CD14-positive monocyte (primary cell): ENCODE data around the gene KNDC1. TPM values are rescaled to one million over a fixed set of nuclear protein-coding genes. Genes with fewer than 3 reads are reported as not detected.
A peak's percentile ranks its signal among the peaks of the same experiment; 100 is the strongest.

ENCODE experiments used
- DNase-seq, 3 donors: peaks; one replicate each; pipeline ENCODE4 v3.0.0-alpha.2; 2011 to 2022
- H2AFZ ChIP-seq: 2 replicates; pipeline ENCODE4 v1.6.0; 2012; ENCODE audit warnings: mild to moderate bottlenecking, low read depth, low read length, inconsistent platforms; ENCODE audit not compliant: insufficient read depth, poor library complexity, severe bottlenecking
- H3K27ac ChIP-seq, 2 donors: 1 replicate in 1 of 2; 2 replicates in 1 of 2; pipeline ENCODE4 v1.5.1; 2012 to 2013; ENCODE audit warnings: low read length in 2 of 2, control low read depth in 1 of 2, inconsistent platforms in 1 of 2, low read depth in 1 of 2, mild to moderate bottlenecking in 1 of 2
- H3K27me3 ChIP-seq, 2 donors: one replicate each; pipeline versions ENCODE4 v1.6.0 to v1.6.1; 2011 to 2013; ENCODE audit warnings: low read length in 2 of 2; ENCODE audit not compliant: control insufficient read depth in 2 of 2, insufficient read depth in 2 of 2
- H3K36me3 ChIP-seq, 2 donors: replicated peaks in 1 of 2; 1 replicate in 1 of 2; 2 replicates in 1 of 2; pipeline versions ENCODE4 v1.5.1 to v1.6.1; 2012 to 2013; ENCODE audit warnings: low read length in 2 of 2, control low read depth in 1 of 2, inconsistent platforms in 1 of 2, mild to moderate bottlenecking in 1 of 2; ENCODE audit not compliant: insufficient read depth in 2 of 2, control insufficient read depth in 1 of 2
- H3K4me1 ChIP-seq, 2 donors: 1 replicate in 1 of 2; 2 replicates in 1 of 2; pipeline versions ENCODE4 v1.5.1 to v1.6.1; 2012 to 2013; ENCODE audit warnings: low read length in 2 of 2, control low read depth in 1 of 2, inconsistent platforms in 1 of 2, mild to moderate bottlenecking in 1 of 2, moderate library complexity in 1 of 2; ENCODE audit not compliant: insufficient read depth in 2 of 2, control insufficient read depth in 1 of 2
- H3K4me2 ChIP-seq: replicated peaks from 2 replicates; pipeline ENCODE3; 2012; ENCODE audit warnings: low read length, moderate library complexity, mild to moderate bottlenecking; ENCODE audit not compliant: poor library complexity, severe bottlenecking; ENCODE audit errors: extremely low read depth
- H3K4me3 ChIP-seq, 3 experiments: fragments of 200-600 bp in 1 of 3; sonication (generic) in 1 of 3; replicated peaks in 1 of 3; 1 replicate in 2 of 3; 2 replicates in 1 of 3; pipeline ENCODE4 v1.5.1; 2011 to 2013; ENCODE audit warnings: low read length in 3 of 3, mild to moderate bottlenecking in 3 of 3, control low read depth in 2 of 3, low read depth in 2 of 3, inconsistent platforms in 1 of 3, moderate library complexity in 1 of 3
- H3K79me2 ChIP-seq: 2 replicates; pipeline ENCODE4 v1.6.0; 2012; ENCODE audit warnings: mild to moderate bottlenecking, control low read depth, inconsistent platforms, low read length, moderate library complexity; ENCODE audit not compliant: insufficient read depth
- H3K9ac ChIP-seq: 2 replicates; pipeline ENCODE4 v1.6.0; 2017; ENCODE audit warnings: low read length, mild to moderate bottlenecking; ENCODE audit not compliant: insufficient read depth, poor library complexity, severe bottlenecking
- H3K9me3 ChIP-seq, 2 donors: replicated peaks in 1 of 2; 1 replicate in 1 of 2; 2 replicates in 1 of 2; pipeline versions ENCODE4 v1.5.1 to v1.6.1; 2012 to 2013; ENCODE audit warnings: low read length in 2 of 2, control low read depth in 1 of 2; ENCODE audit not compliant: control insufficient read depth in 1 of 2, insufficient read depth in 1 of 2
- H4K20me1 ChIP-seq: 2 replicates; pipeline ENCODE4 v1.6.0; 2012; ENCODE audit warnings: mild to moderate bottlenecking, low read length, control low read depth, moderate library complexity; ENCODE audit not compliant: insufficient read depth
- H3K27ac Mint-ChIP-seq, 7 donors: one replicate each; pipeline ENCODE4 v1.8.0; 2020; ENCODE audit warnings: mild to moderate bottlenecking in 7 of 7, mixed read lengths in 7 of 7, moderate library complexity in 6 of 7, inconsistent platforms in 2 of 7
- H3K27me3 Mint-ChIP-seq, 3 donors: one replicate each; pipeline ENCODE4 v1.8.0; 2021 to 2022; ENCODE audit warnings: low read depth in 3 of 3, mild to moderate bottlenecking in 3 of 3, mixed read lengths in 3 of 3, moderate library complexity in 3 of 3, inconsistent platforms in 1 of 3
- H3K36me3 Mint-ChIP-seq, 2 donors: one replicate each; pipeline ENCODE4 v1.8.0; 2020; ENCODE audit warnings: mixed read lengths in 2 of 2, inconsistent platforms in 1 of 2, mild to moderate bottlenecking in 1 of 2
- H3K4me1 Mint-ChIP-seq: one replicate; pipeline ENCODE4 v1.8.0; 2020; ENCODE audit warnings: mild to moderate bottlenecking, mixed read lengths
- H3K4me3 Mint-ChIP-seq, 2 donors: one replicate each; pipeline ENCODE4 v1.8.0; 2020; ENCODE audit warnings: mild to moderate bottlenecking in 2 of 2, mixed read lengths in 2 of 2, moderate library complexity in 1 of 2
- H3K9me3 Mint-ChIP-seq, 7 donors: one replicate each; pipeline ENCODE4 v1.8.0; 2020 to 2022; ENCODE audit warnings: mixed read lengths in 7 of 7, mild to moderate bottlenecking in 6 of 7, moderate library complexity in 6 of 7, inconsistent platforms in 2 of 7
- CTCF ChIP-seq: fragments of 200-600 bp; IDR thresholded peaks from one replicate; pipeline ENCODE4 v1.8.0; 2022; ENCODE audit warnings: antibody characterized with exemption, mild to moderate bottlenecking
- WGBS: methylation state at CpG from one replicate; pipeline ENCODE4 v1.1.5; 2013; ENCODE audit warnings: missing lambda C conversion rate; ENCODE audit not compliant: insufficient coverage; 5-methylcytosine and 5-hydroxymethylcytosine counted together
- intact Hi-C, 2 donors: fragments of 100-400 bp; cut with micrococcal nuclease; formaldehyde crosslinking; loops; one replicate each; pipeline versions ENCODE4 v1.15.0 to v1.15.1; 2023
- polyA plus RNA-seq, 3 donors: library from polyadenylated mRNA; depleted of rRNA in 1 of 3; unstranded in 2 of 3; stranded (reverse) in 1 of 3; fragments of 300-500 nt in 2 of 3; fragments of >200 nt in 1 of 3; fragmentation: Illumina TruSeq in 2 of 3; gene quantifications; 1 replicate in 2 of 3; 2 replicates in 1 of 3; pipeline ENCODE4 v1.2.3, GENCODE V29; 2012 to 2021

KNDC1 gene
- polyA plus RNA-seq, 3 donors, result 0.22 to 0.80 TPM; not detected in 1

GRCh38 chr10:133262696-133263095 is 102.7 kb downstream of the KNDC1 start:
- peak overlapping the region; percentile 31 to 74 for H3K27ac ChIP-seq

GRCh38 chr10:133263674-133264073 is 103.7 kb downstream of the KNDC1 start:
- Histone ChIP-seq H3K9ac (no peak overlapping the region), H3K4me3 (peak overlapping the region in 1 of 3 experiments; percentile 48), H3K4me1 (peaks cover 65 to 73% of the 10 kb centered on the region in 2 donors), H3K27ac (peak overlapping the region; percentile 69 to 74), H3K36me3 (peaks cover 32 to 47% of the 10 kb centered on the region in 2 donors), H4K20me1 (peaks cover 21% of the 10 kb centered on the region), H3K9me3 (no peaks in the 10 kb centered on the region), H3K79me2 (no peaks in the 10 kb centered on the region), H3K27me3 (no peaks in the 10 kb centered on the region), H2AFZ (no peak overlapping the region), H3K4me2 (no peak overlapping the region)
- TF ChIP-seq CTCF, result no peak
- WGBS, result 94% methylated on average over 9 of the region's 10 CpGs
- Mint-ChIP-seq H3K27ac (peak overlapping the region; percentile 80 to 94 (median 90)), H3K4me1 (peaks cover 64% of the 10 kb centered on the region), H3K9me3 (no peaks in the 10 kb centered on the region), H3K36me3 (peaks cover 26 to 56% of the 10 kb centered on the region in 2 donors), H3K4me3 (no peak overlapping the region), H3K27me3 (peaks cover 0 to 5% (median 1%) of the 10 kb centered on the region in 3 donors)
- DNase-seq, result no peak
- intact Hi-C loops, result loop anchor here in 1 of 2 donors (5.0 kb wide), 1 partner anchor 44 kb away; the partner anchor contains the start of genes TUBGCP2 and ZNF511

More at GRCh38 chr10:133262696-133263095, 102.7 kb downstream of the KNDC1 start:
- H3K27me3 Mint-ChIP-seq, result peaks cover 0 to 5% (median 1%) of the 10 kb centered on the region in 3 donors
- H3K4me3 Mint-ChIP-seq, result no peak overlapping the region
- H4K20me1 ChIP-seq, result peaks cover 12% of the 10 kb centered on the region
- peak overlapping the region; percentile 30 for H3K4me2 ChIP-seq
- H2AFZ ChIP-seq, result no peak overlapping the region
- peaks cover 24 to 38% of the 10 kb centered on the region in 2 donors for H3K36me3 ChIP-seq
- H3K27me3 ChIP-seq, result no peaks in the 10 kb centered on the region
- H3K9me3 ChIP-seq, result no peaks in the 10 kb centered on the region
- no peaks in the 10 kb centered on the region for H3K79me2 ChIP-seq
- H3K4me1 Mint-ChIP-seq, result peaks cover 70% of the 10 kb centered on the region
- H3K4me3 ChIP-seq, result peak overlapping the region in 1 of 3 experiments; percentile 16
- WGBS, result 95% methylated on average over 14 of the region's 14 CpGs
- peaks cover 75 to 83% of the 10 kb centered on the region in 2 donors for H3K4me1 ChIP-seq
- intact Hi-C loops, result loop anchor here in 1 of 2 donors (5.0 kb wide), 1 partner anchor 45 kb away; the partner anchor contains the start of genes TUBGCP2 and ZNF511
- H3K27ac Mint-ChIP-seq, result peak overlapping the region in 6 of 7 donors; percentile 81 to 94 (median 90)
- peaks cover 23 to 46% of the 10 kb centered on the region in 2 donors for H3K36me3 Mint-ChIP-seq
- TF ChIP-seq CTCF, result no peak
- no peak overlapping the region for H3K9ac ChIP-seq
- no peak for DNase-seq
- H3K9me3 Mint-ChIP-seq, result no peaks in the 10 kb centered on the region
